GM19452 (cell line): ENCODE results near the gene INTS3.
"Not testable (repeated sequence)": the region's sequence is repeated elsewhere in the genome, so short reads cannot be mapped to it uniquely, and the experiment has no call there.

Source experiments
- ATAC-seq: cut with Tn5 transposase; IDR thresholded peaks from one replicate; pipeline ENCODE4 v1.9.1; 2021; ENCODE audit not compliant: unreplicated experiment

INTS3 gene

DNA sequence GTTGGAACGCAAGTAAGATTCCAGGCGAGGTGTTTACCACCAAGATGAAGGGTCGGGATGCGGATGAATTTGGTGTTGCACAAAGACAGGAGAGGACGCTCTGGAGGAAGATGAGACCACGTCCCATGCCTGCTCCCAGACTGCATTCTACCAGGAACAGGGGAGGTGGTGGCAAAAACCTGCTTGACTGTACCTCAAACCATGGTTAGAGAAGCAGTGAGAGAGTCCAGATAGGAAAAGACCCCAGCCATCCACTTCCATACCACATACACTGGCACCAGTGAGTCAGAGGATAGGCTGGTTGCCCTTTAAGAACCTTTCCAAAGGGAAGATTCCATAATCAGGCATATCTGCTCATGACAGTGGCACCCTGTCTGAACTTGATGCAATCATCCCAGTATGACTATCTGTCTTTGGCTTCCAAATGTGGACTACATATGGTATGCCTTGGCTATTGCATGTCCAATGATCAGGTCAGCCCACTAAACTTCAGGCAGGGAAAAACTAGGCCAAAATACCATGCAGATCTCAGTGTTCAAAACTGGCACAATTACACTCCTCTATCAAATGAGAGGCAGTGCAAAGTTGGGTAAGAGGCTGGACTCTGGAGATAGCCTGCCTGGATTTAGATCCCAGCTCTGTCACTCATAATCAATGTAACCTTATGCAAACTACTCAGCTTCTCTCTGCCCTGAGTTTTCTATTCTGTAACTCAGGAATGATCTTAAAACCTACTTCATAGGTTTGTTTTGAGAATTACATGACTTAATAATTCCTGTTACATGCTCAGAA is 28.7 kb upstream of the INTS3 start:
- ATAC-seq = no peak

DNA sequence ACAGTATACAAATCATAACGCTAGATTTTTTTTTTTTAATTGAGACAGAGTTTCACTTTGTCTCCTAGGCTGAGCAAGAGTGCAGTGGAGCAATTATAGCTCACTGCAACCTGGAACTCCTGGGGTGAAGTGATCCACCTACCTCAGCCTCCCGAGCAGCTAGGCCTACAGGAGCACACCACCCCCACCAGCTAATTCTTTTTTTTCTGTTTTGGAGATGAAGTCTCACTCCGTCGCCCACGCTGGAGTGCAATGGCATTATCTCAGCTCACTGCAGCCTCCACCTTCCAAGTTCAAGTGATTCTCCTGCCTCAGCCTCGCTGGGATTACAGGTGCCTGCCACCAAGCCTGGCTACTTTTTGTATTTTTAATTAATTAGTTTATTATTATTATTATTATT is 28.1 kb upstream of the INTS3 start:
- ATAC-seq = no peak

DNA sequence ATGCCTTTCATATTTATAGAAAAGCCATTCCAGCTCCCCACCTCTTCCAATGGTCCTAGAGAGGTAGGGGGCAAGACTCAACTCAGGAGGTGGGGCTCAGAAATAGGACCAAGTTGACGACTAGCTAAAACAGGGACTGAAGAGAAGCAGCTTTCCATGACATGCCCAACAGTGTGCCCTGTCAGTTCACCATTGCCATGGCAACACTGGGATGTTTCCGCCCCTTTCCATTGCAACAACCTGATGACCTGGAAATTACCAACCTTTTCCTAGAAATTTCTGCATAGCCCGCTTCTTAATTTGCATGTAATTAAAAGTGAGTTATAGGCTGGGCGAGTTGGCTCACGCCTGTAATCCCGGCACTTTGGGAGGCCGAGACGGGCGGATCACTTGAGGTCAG is 22.4 kb upstream of the INTS3 start:
- no peak for ATAC-seq

DNA sequence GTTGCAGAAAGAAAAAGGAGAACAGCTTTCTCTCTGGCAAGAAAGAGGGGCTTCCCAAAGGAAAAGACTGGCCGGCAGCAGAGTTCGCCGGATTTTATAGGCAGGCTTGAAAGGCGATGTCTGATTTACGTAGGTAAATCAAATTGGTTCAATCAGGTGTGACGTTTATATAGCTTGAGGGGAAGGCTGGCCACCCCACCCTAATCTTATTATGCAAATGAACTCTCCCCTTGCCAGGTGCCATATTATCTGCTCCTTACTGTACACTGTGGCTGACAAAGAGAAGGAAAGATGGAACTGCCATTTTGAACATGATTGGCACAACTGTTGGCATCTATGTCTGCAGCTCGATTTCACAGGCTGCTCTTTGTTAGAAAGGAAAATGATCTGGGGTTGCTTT is 16.8 kb upstream of the INTS3 start:
- ATAC-seq = no peak

DNA sequence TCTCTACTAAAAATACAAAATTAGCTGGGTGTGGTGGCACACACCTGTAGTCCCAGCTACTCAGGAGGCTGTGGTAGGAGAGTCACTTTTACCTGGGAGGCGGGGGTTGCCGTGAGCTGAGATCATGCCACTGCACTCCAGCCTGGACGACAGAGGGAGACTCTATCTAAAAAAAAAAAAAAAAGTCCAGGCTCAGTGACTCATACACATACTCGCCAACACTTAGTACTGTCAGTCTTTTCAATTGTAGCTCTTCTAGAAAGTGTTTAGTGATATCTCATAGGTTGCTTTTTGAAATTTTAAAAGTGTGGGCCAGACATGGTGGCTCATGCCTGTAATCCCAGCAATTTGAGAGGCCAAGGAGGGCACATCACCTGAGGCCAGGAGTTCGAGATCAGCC is 11.6 kb upstream of the INTS3 start:
- ATAC-seq = not testable (repeated sequence)

DNA sequence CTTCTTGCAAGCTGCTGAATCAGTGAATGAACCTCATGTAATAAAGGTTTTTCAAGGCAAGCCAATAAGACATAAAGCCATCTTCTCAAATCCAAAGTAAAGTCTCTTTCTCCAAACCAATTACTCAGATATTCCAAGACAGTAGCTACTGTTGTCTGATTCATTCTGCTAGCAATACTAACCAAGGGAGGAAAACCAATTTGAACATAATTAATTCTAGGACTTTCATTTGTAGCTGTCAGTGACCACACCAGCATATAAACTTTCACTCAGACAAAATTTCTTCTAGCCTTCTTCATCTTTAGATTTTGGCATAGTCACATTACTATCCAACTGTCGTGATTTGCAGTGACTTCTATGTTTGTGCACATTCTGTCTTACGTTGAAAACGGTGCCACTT is 10.5 kb upstream of the INTS3 start:
- no peak for ATAC-seq

DNA sequence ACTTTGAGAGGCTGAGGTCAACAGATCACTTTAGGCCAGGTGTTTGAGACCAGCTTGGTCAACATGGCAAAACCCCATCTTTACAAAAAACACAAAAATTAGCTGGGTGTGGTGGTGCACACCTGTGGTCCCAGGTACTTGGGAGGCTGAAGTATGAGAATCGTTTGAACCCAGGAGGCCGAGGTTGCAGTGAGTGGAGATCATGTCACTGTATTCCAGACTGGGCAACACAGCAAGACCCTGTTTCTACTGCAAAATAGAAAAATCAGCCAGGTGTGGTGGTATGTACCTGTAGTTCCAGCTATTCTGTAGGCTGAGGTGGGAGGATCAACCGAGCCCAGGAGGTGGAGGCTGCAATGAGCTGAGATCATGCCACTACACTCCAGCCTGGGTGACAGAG is 4.2 kb upstream of the INTS3 start:
- no peak for ATAC-seq

DNA sequence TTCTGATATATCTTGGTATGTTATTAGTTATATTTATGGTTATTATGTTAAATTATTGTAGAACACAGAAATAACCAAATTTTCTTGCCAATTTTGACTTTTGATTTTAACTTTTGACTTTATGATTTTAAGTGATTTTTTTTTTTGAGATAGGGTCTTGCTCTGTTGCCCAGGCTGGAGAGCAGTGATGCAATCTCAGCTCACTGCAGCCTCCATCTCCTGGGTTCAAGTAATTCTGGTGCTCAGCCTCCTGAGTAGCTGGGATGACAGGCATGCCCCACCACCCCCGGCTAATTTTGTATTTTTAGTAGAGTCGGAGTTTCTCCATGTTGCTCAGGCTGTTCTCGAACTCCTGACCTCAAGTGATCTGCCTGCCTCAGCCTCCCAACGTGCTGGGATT is 3.2 kb upstream of the INTS3 start:
- ATAC-seq = not testable (repeated sequence)

DNA sequence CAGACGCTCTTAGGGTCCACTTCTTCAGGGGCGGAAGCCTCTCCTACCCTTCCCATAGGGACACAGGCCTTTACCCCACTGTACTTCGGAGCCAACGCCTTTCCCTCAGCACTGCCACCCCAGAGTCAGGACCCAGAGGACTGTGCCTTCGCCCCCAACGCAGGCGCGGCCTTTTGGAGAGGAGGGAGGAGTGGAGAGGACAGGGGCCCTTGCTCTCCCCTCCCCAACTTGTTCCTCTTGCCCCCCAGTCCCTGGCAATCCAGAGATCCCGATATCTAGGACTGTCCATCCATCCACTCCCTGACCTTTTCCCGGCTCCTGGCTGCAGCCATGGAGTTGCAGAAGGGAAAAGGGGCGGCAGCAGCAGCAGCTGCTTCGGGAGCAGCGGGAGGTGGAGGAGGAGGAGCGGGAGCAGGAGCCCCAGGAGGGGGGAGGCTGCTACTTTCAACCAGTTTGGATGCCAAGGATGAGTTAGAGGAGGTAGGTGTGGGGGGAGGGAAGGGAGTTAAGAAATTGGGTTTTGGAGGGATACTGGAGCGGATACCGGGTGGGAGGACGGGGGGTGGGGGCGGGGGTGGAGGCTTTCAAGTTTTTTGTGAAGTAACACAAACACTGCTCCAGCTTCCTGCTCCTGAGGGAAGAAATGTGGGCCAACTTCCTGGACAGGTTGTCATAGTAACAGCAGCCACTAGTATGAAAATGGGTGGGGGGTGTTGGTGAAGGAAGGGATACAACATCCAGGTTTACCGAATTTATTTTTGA is 636 bp downstream of the INTS3 start:
- ATAC-seq = no peak

DNA sequence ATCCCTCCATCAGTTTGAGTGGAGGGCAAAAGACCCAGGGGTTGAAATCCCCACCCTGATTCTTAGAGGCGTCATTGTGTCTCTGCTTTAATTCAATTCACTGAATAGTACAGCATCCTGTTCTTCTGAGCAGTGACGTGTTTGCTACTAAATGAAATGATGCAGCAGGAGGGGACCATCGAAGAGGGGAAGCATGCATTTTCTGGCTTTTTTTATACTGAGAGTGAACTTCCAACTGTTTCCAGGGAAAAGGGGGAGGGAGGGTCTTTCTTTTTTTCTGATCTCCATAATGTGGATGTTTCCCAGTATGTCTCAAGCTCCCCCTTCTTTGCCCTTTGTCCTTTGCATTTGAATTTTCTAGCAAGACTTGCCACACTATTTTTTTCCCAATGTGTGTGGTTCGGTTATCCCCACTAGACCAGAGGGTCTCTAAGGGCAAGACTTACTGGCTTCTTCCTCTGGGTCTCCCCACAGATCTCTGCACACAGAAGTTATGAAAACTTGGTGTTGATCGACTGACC is 2.7 kb downstream of the INTS3 start:
- no peak for ATAC-seq

DNA sequence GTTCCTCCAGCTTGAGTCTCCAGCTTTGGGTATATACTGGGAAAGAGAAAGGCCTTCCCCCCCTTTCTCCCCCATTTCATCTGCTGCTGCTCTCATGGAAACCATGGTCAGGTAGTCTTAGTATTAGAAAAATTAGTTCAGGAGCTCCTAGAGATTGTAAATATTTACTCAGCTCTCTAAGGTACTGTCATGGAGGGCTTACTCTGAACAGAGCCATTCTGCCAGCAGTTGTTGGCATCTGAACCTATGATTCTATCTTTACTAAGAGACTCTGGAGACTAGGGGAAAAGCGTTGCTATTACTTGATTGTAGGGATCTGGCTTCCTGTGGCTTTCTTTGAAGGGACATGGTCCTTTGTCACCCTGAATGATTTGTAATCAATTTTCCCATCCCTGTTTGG is 6.1 kb downstream of the INTS3 start:
- ATAC-seq = no peak

DNA sequence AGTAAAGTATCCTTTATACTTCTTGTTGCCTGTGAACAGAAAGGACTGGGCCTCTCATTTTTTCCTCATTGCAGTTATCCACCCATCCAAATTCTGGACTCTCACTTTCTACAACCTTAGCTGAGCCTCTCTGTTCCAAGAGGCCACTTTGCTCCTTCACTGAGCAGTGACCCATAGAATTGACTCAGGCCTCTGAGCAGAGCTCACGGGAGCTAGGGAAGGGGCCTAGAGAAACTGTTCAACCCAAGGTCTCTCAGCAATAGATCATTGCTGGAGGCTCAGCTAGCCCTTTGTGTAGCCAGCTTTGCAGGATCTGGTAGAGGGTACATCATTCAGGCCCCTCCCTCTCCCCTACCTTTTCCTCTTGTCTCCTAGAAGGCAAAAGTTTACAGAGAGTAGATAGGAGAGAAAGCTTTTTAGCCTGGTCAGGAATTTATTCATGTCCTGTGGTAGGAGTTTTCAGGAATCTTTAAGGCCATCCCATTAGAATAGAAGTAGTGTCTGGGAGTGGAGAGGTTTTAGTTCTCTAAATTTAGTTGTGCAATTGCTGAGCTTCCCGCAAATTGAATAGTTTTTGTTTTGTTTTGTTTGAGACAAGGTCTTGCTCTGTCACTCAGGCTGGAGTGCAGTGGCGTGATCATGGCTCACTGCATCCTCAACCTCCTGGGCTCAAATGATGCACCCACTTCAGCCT is 6.7 kb downstream of the INTS3 start:
- ATAC-seq = no peak

DNA sequence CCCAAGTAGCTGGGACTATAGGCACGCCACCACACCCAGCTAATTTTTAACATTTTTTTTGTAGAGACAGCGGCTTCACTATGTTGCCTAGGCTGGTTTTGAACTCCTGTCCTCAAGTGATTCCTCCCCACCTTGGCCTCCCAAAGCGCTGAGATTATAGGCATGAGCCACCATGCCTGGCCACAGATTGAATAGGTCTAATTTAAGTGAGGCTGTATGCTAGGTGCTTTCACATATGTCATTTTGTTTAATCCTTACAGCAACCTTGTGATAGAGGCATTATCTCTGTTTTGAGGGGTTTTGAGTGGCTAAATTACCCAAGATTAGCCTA is 7.2 kb downstream of the INTS3 start:
- no peak for ATAC-seq

DNA sequence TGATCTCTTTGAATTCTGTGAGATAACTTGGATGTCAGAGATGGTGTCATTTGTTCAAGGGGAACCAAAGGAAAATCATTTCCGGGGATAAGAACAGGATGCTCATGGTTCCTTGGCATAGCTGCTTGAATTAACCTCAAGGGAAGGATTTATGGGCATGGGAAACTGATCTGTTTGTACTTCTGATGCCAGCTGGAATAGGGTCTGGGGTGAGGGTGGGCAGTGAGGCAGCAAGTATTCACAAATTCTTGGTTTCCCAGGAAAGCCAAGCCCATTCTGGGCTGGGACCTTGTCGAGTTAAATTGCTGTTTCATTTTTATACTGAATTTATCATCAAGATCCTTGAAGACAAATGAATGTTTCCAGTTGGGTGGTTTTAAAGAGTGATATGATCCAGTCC is 14.1 kb downstream of the INTS3 start:
- ATAC-seq = no peak

DNA sequence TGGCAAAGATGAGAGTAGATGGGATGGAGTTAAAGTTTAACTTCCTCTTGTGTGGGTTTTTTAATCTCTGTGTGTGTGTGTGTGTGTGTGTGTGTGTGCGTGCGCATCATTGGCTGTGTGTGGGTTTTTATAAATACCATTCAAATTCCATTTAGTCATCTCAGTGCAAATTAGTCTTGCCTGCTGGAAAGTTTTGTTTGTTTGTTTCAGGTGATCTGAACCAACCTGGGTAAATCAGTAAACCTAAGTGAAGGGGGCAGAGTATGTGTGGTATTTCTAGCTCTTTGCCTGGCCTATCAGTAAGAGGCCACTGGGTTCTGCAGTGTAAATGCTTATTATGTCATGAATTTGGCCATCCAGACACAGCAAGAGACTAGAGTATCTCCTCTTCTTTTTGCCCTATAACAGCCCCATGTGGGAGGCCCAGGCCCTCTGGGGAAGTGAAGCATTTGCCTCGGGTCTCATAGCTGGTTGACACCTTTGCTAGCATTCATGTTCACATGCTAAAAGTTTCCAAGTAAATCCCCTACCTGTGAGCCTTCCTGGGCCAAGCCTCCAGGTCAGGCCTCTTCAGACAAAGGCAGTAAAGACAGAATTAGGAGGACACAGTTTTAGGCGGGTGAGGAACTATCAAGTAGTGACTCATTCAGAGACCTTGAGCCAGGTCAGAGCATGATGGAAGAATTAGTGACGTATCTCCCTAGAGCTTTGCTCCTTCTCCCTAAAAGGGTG is 14.7 kb downstream of the INTS3 start:
- peak; percentile 81 for ATAC-seq

DNA sequence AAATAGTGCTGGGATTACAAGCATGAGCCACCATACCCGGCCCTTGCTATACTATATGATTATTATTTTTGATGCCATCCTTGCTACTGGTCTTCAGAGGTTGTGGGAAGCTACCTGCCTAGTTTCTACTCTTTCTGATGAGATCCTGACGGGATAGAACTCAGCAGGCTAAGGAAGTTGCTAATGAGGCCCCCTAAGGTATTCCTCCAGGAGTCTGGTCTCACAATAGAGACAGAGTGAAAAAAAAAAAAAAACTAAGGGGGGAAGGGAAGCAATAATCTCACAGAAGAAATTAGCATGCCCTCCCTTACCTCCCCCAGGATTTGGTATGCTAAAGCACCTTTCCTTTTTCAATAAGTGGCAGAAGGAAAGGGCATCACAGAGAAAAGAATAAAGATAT is 17.6 kb downstream of the INTS3 start:
- no peak for ATAC-seq

DNA sequence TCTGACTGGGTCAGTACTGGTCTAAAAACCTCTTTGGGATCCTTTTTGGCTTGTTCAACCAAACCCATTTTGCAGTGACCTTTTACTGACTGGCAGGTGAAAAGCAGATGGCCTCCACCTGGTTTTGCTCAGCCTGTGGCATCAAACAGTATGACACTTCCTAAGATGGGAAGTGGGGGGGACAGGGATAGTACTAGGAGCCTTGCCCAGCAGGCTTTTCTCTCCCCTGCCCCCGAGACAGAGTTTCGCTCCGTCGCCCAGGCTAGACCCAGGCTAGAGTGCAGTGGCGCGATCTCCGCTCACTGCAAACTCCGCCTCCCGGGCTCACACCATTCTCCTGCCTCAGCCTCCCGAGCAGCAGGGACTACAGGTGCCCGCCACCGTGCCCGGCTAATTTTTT is 18.3 kb downstream of the INTS3 start:
- ATAC-seq = no peak

DNA sequence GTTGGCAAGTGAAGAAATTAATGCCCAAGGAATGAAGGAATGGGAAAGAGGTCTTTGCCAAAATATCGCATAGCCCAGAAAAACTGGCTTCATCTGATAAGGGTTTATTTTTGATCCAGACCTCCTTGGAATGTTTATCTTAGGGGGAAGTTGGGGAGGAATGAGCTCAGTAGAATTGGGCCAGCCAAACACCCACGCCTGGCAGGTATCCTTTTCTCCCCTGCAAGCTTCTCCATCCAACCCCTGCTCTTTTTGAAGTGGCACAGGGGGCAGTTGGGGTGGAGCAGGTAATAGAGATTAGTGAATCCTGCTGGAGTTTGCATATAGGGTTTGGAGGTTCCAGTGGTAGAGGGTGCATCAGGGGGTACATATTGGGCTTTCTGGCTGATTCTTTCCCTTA is 21.1 kb downstream of the INTS3 start:
- ATAC-seq = no peak

DNA sequence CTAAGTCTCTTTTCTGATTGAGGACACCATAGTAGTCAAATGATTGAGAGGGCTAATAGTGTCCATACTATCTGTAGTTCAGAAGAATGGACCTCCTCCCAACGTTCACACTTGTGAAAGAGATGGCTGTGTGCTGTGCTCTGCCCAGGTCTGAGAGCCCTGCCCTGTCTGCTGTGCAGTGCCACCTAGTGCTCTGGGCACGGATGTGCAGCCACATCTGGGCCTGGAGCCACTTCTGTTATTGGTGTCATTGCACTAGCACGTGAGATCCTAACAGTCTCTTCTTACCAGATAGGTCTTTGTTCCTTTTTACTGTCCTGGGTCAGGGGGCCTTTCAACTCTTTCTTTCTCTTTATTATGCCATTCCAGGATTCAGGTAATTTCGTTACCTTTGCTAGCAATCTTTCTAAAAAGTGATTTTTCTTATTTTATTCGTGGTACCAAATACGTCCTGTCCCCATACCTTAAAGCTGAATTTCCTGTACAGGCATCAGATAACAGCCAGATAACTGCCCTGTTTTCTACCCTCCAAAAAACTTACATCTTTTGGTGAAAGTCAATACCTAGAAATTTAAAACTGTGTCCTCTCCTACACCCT is 21.7 kb downstream of the INTS3 start:
- ATAC-seq = peak; percentile 79

DNA sequence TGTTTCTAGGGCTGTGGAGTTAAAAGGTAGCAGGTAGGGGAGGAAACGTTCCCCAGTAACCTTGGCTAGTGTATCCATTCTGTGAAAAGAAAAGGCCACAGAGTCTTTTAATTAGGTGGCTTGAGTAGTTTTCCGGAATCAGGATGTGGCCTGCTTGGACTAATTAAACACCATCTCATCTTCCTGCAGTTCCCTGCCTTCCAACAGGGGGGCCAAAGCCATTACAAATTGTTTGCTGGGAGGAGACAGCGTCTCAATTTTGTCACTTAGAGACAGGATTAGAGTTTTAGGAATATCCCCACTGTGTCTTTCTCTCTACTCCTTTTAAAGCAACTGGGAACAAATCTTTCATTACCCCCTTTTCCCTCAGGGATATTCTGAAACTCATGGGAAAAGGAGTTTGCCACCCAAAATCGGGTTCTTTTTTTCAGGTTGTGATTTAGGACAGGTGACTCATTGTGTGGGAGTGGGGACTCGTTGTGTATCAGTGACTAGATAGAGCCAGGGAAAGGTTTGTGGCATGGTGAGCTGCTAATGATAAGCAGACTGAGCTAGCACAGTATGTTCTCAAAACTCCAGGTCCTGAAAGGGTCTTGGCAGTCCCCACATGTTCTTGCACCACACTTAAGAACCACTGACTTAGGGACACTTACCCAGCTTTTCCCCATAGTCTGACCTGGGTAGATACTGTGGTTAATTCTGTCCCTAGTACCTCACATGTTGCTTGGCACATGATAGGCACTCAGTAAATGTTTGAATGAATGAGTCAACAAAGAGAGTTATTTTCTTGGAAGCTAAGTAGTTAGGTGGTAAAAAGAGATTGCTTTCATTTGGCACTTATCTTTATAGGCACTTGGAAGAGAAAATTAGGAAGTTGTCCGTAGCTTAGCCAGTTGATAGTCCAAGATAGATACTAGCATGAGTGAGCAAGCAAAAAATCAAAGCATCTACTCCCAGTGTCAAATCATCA is 22.5 kb downstream of the INTS3 start:
- no peak for ATAC-seq
